Smooth muscle cell (in vitro differentiated cells): ENCODE measurements around the gene ATL1. TPM values are rescaled to one million over a fixed set of nuclear protein-coding genes. Genes with fewer than 3 reads are reported as not detected.

Source experiments
- DNase-seq: peaks from one replicate; lab custom pipeline; 2025; ENCODE audit not compliant: unreplicated experiment; lab: John Stamatoyannopoulos, UW
- H2AFZ ChIP-seq: fragments of 200-600 bp; sonication (generic); 2 replicates; pipeline ENCODE4 v1.6.0; 2016; ENCODE audit warnings: antibody characterized with exemption, low read depth, mild to moderate bottlenecking
- H3F3A ChIP-seq: fragments of 200-600 bp; sonication (generic); 2 replicates; pipeline ENCODE4 v1.6.0; 2017; ENCODE audit warnings: antibody characterized with exemption, low read depth
- H3K27ac ChIP-seq: fragments of 200-600 bp; sonication (generic); 2 replicates; pipeline ENCODE4 v1.5.1; 2016; ENCODE audit warnings: low read depth, mild to moderate bottlenecking
- H3K27me3 ChIP-seq: fragments of 200-600 bp; sonication (generic); 2 replicates; pipeline ENCODE4 v1.6.1; 2016; ENCODE audit warnings: low read depth, mild to moderate bottlenecking
- H3K36me3 ChIP-seq: fragments of 200-600 bp; sonication (generic); 2 replicates; pipeline ENCODE4 v1.5.1; 2016; ENCODE audit warnings: low read depth
- H3K4me1 ChIP-seq: fragments of 200-600 bp; sonication (generic); 2 replicates; pipeline ENCODE4 v1.5.1; 2016; ENCODE audit warnings: low read depth
- H3K4me2 ChIP-seq: fragments of 200-600 bp; sonication (generic); 2 replicates; pipeline ENCODE4 v1.6.0; 2016; ENCODE audit warnings: mild to moderate bottlenecking
- H3K4me3 ChIP-seq: fragments of 200-600 bp; sonication (generic); 2 replicates; pipeline ENCODE4 v1.5.1; 2016; ENCODE audit warnings: mild to moderate bottlenecking
- H3K79me2 ChIP-seq: fragments of 200-600 bp; sonication (generic); 2 replicates; pipeline ENCODE4 v1.6.0; 2016; ENCODE audit warnings: low read depth, mild to moderate bottlenecking
- H3K9ac ChIP-seq: fragments of 200-600 bp; sonication (generic); 2 replicates; pipeline ENCODE4 v1.6.0; 2016; ENCODE audit warnings: low read depth
- H3K9me3 ChIP-seq: fragments of 200-600 bp; sonication (generic); replicated peaks from 2 replicates; pipeline ENCODE4 v1.5.1; 2016; ENCODE audit warnings: low read depth
- H4K20me1 ChIP-seq: fragments of 200-600 bp; sonication (generic); 2 replicates; pipeline ENCODE4 v1.6.0; 2016; ENCODE audit warnings: low read depth
- WGBS: methylation state at CpG from one replicate; pipeline ENCODE4 v1.1.7; 2016; ENCODE audit warnings: low lambda C conversion rate; 5-methylcytosine and 5-hydroxymethylcytosine counted together
- polyA plus RNA-seq: library from polyadenylated mRNA; unstranded; fragments of >200 nt; fragmentation: Nextera tagmentation; extraction: Ambion mirVana; gene quantifications from 2 replicates; pipeline ENCODE4 v1.2.1, GENCODE V29; 2016
- total RNA-seq: library from RNA; depleted of rRNA; stranded (reverse); fragments of >200 nt; gene quantifications from 2 replicates; pipeline ENCODE4 v1.2.3, GENCODE V29; 2014
- TF ChIP-seq, protein P1 (sequence below): fragments of 200-600 bp; sonication (generic); IDR thresholded peaks from 2 replicates; pipeline ENCODE4 v1.5.1; 2017; ENCODE audit warnings: borderline replicate concordance, mild to moderate bottlenecking, antibody characterized with exemption; ENCODE audit not compliant: insufficient read depth, poor library complexity, severe bottlenecking

The ATL1 gene
- total and polyA plus RNA-seq, 2 experiments from 2014 or later = 1.5 to 2.1 TPM

DNA sequence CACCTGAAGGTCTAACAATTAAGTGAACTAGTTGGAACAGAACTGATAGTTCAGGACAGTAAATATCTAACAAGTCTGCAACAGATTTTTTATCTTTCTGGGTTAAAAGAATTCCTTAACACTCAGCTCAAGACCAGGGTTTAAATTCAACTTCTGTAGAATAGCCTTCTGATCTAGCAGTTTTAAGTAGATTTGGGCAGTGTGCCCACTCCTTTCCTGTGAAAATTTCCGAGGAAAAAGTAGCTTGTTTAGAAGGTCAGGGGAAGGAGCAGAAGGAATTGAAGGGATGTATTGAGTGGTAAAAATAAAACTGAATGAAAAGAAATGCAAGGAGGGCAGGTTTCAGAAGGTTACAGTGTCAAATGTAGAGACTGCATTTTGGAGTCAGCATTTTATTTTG lies 45.8 kb downstream of the ATL1 start:
- no peaks in the 10 kb centered on the region for H3K36me3 ChIP-seq
- H3K9me3 ChIP-seq = no peaks in the 10 kb centered on the region
- WGBS = 0% methylated on average over 1 of the region's 1 CpG
- TF ChIP-seq, protein P1, sequence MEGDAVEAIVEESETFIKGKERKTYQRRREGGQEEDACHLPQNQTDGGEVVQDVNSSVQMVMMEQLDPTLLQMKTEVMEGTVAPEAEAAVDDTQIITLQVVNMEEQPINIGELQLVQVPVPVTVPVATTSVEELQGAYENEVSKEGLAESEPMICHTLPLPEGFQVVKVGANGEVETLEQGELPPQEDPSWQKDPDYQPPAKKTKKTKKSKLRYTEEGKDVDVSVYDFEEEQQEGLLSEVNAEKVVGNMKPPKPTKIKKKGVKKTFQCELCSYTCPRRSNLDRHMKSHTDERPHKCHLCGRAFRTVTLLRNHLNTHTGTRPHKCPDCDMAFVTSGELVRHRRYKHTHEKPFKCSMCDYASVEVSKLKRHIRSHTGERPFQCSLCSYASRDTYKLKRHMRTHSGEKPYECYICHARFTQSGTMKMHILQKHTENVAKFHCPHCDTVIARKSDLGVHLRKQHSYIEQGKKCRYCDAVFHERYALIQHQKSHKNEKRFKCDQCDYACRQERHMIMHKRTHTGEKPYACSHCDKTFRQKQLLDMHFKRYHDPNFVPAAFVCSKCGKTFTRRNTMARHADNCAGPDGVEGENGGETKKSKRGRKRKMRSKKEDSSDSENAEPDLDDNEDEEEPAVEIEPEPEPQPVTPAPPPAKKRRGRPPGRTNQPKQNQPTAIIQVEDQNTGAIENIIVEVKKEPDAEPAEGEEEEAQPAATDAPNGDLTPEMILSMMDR = no peak
- no peak overlapping the region for H3K4me2 ChIP-seq
- H3K9ac ChIP-seq = no peak overlapping the region
- H2AFZ ChIP-seq = peak overlapping the region; percentile 52
- H3K27ac ChIP-seq = peak overlapping the region; percentile 27
- no peaks in the 10 kb centered on the region for H3K79me2 ChIP-seq
- no peak for DNase-seq
- H3F3A ChIP-seq = no peaks in the 10 kb centered on the region
- H3K27me3 ChIP-seq = no peaks in the 10 kb centered on the region
- H4K20me1 ChIP-seq = no peaks in the 10 kb centered on the region
- no peak overlapping the region for H3K4me3 ChIP-seq
- peaks cover 4% of the 10 kb centered on the region for H3K4me1 ChIP-seq

DNA sequence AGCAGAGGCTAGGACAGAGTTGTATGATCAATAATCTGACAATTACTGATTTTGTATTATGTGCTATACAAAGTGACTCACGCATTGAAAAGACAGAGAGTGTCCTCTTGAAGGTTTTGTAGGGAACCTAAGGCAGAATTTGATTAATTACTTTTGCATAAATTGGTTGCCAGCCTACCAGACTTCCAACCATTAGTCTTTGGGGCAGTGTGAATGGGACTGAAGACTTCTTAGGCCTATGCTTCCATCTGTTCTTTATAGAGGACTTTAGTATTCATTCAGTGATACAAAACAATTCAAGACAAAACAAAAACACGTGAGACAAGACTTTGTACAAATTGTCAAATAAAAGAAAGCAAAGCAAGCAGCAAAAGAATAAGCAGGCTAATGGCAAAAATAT lies 46.5 kb downstream of the ATL1 start:
- no peak overlapping the region for H3K4me3 ChIP-seq
- no peaks in the 10 kb centered on the region for H3K36me3 ChIP-seq
- H3K9me3 ChIP-seq = no peaks in the 10 kb centered on the region
- H3K27ac ChIP-seq = no peak overlapping the region
- TF ChIP-seq, protein P1 = no peak
- H3K4me2 ChIP-seq = no peak overlapping the region
- no peak for DNase-seq
- no peaks in the 10 kb centered on the region for H3K79me2 ChIP-seq
- no peaks in the 10 kb centered on the region for H3K4me1 ChIP-seq
- no peak overlapping the region for H3K9ac ChIP-seq
- no peaks in the 10 kb centered on the region for H3F3A ChIP-seq
- 84% methylated on average over 2 of the region's 2 CpGs for WGBS
- no peak overlapping the region for H2AFZ ChIP-seq
- no peaks in the 10 kb centered on the region for H3K27me3 ChIP-seq
- no peaks in the 10 kb centered on the region for H4K20me1 ChIP-seq

DNA sequence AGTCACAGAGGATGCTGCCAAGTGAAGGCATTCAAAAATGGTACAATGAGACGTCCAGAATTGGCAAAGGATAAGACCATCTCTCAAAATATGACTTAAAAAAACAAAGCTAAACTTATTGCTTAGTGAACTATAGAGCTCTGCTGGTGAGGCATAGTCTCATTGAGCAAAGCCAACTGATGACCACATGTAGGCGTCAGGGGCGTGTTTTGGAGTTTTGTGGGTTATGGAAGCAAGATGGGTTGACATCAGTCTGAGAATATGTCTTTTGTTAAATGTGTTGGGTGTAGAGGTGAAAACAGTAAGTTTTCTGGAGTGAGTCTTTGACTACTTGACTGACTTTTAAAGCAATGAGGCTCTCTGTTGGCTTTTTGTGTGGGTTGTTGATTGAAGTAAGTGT lies 47.2 kb downstream of the ATL1 start:
- H3K4me2 ChIP-seq = peak overlapping the region; percentile 5
- no peak overlapping the region for H3K9ac ChIP-seq
- peak overlapping the region; percentile 54 for H3K27ac ChIP-seq
- no peaks in the 10 kb centered on the region for H3K36me3 ChIP-seq
- H4K20me1 ChIP-seq = no peaks in the 10 kb centered on the region
- no peak overlapping the region for H2AFZ ChIP-seq
- TF ChIP-seq, protein P1 = no peak
- H3K79me2 ChIP-seq = no peaks in the 10 kb centered on the region
- H3K4me3 ChIP-seq = no peak overlapping the region
- no peaks in the 10 kb centered on the region for H3F3A ChIP-seq
- no peaks in the 10 kb centered on the region for H3K27me3 ChIP-seq
- no peaks in the 10 kb centered on the region for H3K4me1 ChIP-seq
- 62% methylated on average over 3 of the region's 3 CpGs for WGBS
- no peak for DNase-seq
- H3K9me3 ChIP-seq = no peaks in the 10 kb centered on the region

DNA sequence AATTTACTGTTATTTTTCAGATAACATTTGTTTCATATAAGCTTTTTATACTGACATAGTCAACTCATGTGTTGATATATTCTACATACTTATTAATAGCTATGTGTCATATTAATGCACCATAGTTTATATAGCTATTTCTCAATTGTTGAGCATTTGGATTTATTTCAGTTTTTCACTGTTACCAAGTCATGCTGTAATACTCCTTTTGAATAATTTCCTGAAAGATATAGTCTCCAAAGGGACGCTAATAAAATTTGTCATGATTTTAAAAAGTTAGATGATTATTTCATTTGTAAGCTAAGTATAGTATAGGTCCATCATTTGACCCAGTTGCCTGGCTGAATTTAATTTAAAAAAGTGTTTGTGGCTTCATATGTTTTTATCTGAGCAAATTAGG lies 47.8 kb downstream of the ATL1 start:
- Histone ChIP-seq H3F3A (no peaks in the 10 kb centered on the region), H4K20me1 (no peaks in the 10 kb centered on the region), H3K4me3 (no peak overlapping the region), H3K9me3 (no peaks in the 10 kb centered on the region), H3K4me1 (no peaks in the 10 kb centered on the region), H3K9ac (no peak overlapping the region), H3K79me2 (no peaks in the 10 kb centered on the region), H3K27me3 (no peaks in the 10 kb centered on the region), H3K36me3 (no peaks in the 10 kb centered on the region), H3K27ac (peak overlapping the region; percentile 54), H3K4me2 (no peak overlapping the region), H2AFZ (no peak overlapping the region)
- no peak for DNase-seq
- WGBS = 91% methylated on average over 1 of the region's 1 CpG
- TF ChIP-seq, protein P1 = no peak
